H1 (cell line): ENCODE results near the gene FBXO21. TPM values are rescaled to one million over a fixed set of nuclear protein-coding genes. Genes with fewer than 3 reads are reported as not detected.

Experiments
- CTCF ChIA-PET: fragments of 300-600 bp; sonication (Branson Sonifier 250); formaldehyde crosslinking; loops from one replicate; lab custom pipeline; 2021; ENCODE audit not compliant: partially characterized antibody; lab: Charles Lee
- POLR2A ChIA-PET: fragments of 300-600 bp; sonication (Branson Sonifier 250); formaldehyde crosslinking; loops from one replicate; lab custom pipeline; 2021; ENCODE audit warnings: inconsistent platforms; ENCODE audit not compliant: partially characterized antibody; lab: Charles Lee
- DNase-seq, 2 experiments: peaks; one replicate each; pipeline versions ENCODE4 v3.0.0 to v3.0.0-alpha.2; 2010 to 2022; ENCODE audit warnings: low spot score in 2 of 2, low read depth in 1 of 2, mixed read lengths in 1 of 2
- FAIRE-seq: peaks from 2 replicates; lab custom pipeline; 2011; peaks lifted over from hg19 to GRCh38; lab: Jason Lieb, UNC
- H2AFZ ChIP-seq: 2 replicates; pipeline ENCODE4 v1.8.1; 2012; ENCODE audit warnings: low read length, inconsistent platforms
- H2AK5ac ChIP-seq: 2 replicates; pipeline ENCODE4 v1.6.1; 2013; ENCODE audit warnings: low read depth, low read length
- H2BK120ac ChIP-seq: replicated peaks from 2 replicates; pipeline ENCODE3; 2013; ENCODE audit warnings: low read depth, low read length, inconsistent platforms
- H2BK12ac ChIP-seq: 2 replicates; pipeline ENCODE4 v1.6.1; 2013; ENCODE audit warnings: low read depth, low read length
- H2BK15ac ChIP-seq: 2 replicates; pipeline ENCODE4 v1.6.1; 2013; ENCODE audit warnings: low read length
- H2BK20ac ChIP-seq: 2 replicates; pipeline ENCODE4 v1.6.1; 2013; ENCODE audit warnings: low read length
- H2BK5ac ChIP-seq: 2 replicates; pipeline ENCODE4 v1.6.1; 2013; ENCODE audit warnings: low read depth, low read length
- H3K14ac ChIP-seq: 2 replicates; pipeline ENCODE4 v1.6.1; 2013; ENCODE audit warnings: inconsistent platforms; ENCODE audit not compliant: insufficient read length
- H3K18ac ChIP-seq: 2 replicates; pipeline ENCODE4 v1.6.1; 2013; ENCODE audit warnings: low read length; ENCODE audit errors: extremely low read depth
- H3K23ac ChIP-seq: 2 replicates; pipeline ENCODE4 v1.6.1; 2013; ENCODE audit warnings: inconsistent platforms; ENCODE audit not compliant: insufficient read length
- H3K23me2 ChIP-seq: 2 replicates; pipeline ENCODE4 v1.6.1; 2013; ENCODE audit warnings: low read depth, low read length
- H3K27ac ChIP-seq: 2 replicates; pipeline ENCODE4 v1.6.1; 2011; ENCODE audit warnings: low read depth, low read length, inconsistent platforms
- H3K27me3 ChIP-seq, 4 experiments: replicated peaks in 1 of 4; 1 replicate in 1 of 4; 2 replicates in 3 of 4; pipeline versions ENCODE4 v1.6.1 to v1.8.1; 2011 to 2013; ENCODE audit warnings: low read length in 3 of 4, mild to moderate bottlenecking in 3 of 4, inconsistent platforms in 2 of 4, mixed read lengths in 2 of 4, moderate library complexity in 1 of 4; ENCODE audit not compliant: control insufficient read depth in 3 of 4, insufficient read depth in 3 of 4; ENCODE audit errors: extremely low read depth in 1 of 4
- H3K36me3 ChIP-seq, 4 experiments: 2 replicates each; pipeline versions ENCODE4 v1.6.1 to v1.8.1; 2011 to 2013; ENCODE audit warnings: mild to moderate bottlenecking in 4 of 4, low read length in 3 of 4, moderate library complexity in 2 of 4, control low read depth in 1 of 4, inconsistent platforms in 1 of 4; ENCODE audit not compliant: insufficient read depth in 4 of 4, control insufficient read depth in 2 of 4
- H3K4ac ChIP-seq: replicated peaks from 2 replicates; pipeline ENCODE3; 2013; ENCODE audit warnings: low read length, low read depth, mixed read lengths, inconsistent platforms; ENCODE audit not compliant: insufficient read length
- H3K4me1 ChIP-seq, 4 experiments: replicated peaks in 1 of 4; 1 replicate in 1 of 4; 2 replicates in 3 of 4; pipeline versions ENCODE4 v1.6.1 to v1.8.1; 2011 to 2013; ENCODE audit warnings: low read length in 3 of 4, inconsistent platforms in 2 of 4, mixed read lengths in 1 of 4; ENCODE audit not compliant: insufficient read depth in 4 of 4, control insufficient read depth in 3 of 4
- H3K4me2 ChIP-seq, 2 experiments: 2 replicates each; pipeline versions ENCODE4 v1.6.1 to v1.8.1; 2011 to 2013; ENCODE audit warnings: low read depth in 2 of 2, low read length in 2 of 2, control low read depth in 1 of 2, inconsistent platforms in 1 of 2, mild to moderate bottlenecking in 1 of 2; ENCODE audit not compliant: insufficient read depth in 1 of 2
- H3K4me3 ChIP-seq, 4 experiments: fragments of 200-600, 300-600 bp in 1 of 4; sonication (generic), shearing (Covaris generic), sonication (Bioruptor Twin) in 1 of 4; 2 replicates each; pipeline versions ENCODE4 v1.5.1 to v1.8.1; 2011 to 2016; ENCODE audit warnings: low read length in 4 of 4, low read depth in 3 of 4, control low read depth in 2 of 4, inconsistent platforms in 2 of 4, mild to moderate bottlenecking in 2 of 4, mixed read lengths in 1 of 4, moderate library complexity in 1 of 4; ENCODE audit not compliant: insufficient read depth in 2 of 4; ENCODE audit errors: extremely low read depth in 1 of 4
- H3K56ac ChIP-seq: replicated peaks from 2 replicates; pipeline ENCODE3; 2013; ENCODE audit warnings: low read depth, mild to moderate bottlenecking, mixed read lengths, low read length, inconsistent platforms; ENCODE audit not compliant: insufficient read length
- H3K79me1 ChIP-seq: 2 replicates; pipeline ENCODE4 v1.6.1; 2013; ENCODE audit warnings: low read depth, low read length, control low read depth
- H3K79me2 ChIP-seq, 2 experiments: 2 replicates each; pipeline versions ENCODE4 v1.6.1 to v1.8.1; 2012 to 2013; ENCODE audit warnings: low read length in 2 of 2, mild to moderate bottlenecking in 2 of 2, inconsistent platforms in 1 of 2; ENCODE audit not compliant: insufficient read depth in 2 of 2, control insufficient read depth in 1 of 2
- H3K9ac ChIP-seq, 4 experiments: replicated peaks in 1 of 4; 1 replicate in 1 of 4; 2 replicates in 3 of 4; pipeline versions ENCODE4 v1.6.1 to v1.8.1; 2011 to 2013; ENCODE audit warnings: low read depth in 3 of 4, low read length in 3 of 4, control low read depth in 2 of 4, mild to moderate bottlenecking in 2 of 4, moderate library complexity in 2 of 4, inconsistent platforms in 1 of 4; ENCODE audit errors: extremely low read depth in 1 of 4
- H3K9me3 ChIP-seq, 2 experiments: 2 replicates each; pipeline versions ENCODE4 v1.6.1 to v1.8.1; 2012 to 2013; ENCODE audit warnings: mild to moderate bottlenecking in 2 of 2, moderate library complexity in 2 of 2, control low read depth in 1 of 2, inconsistent platforms in 1 of 2, low read depth in 1 of 2, low read length in 1 of 2, mixed read lengths in 1 of 2; ENCODE audit not compliant: insufficient read depth in 2 of 2
- H4K20me1 ChIP-seq, 2 experiments: replicated peaks in 1 of 2; 2 replicates each; pipeline versions ENCODE3 to v1.8.1; 2011 to 2013; ENCODE audit warnings: inconsistent platforms in 2 of 2, low read length in 2 of 2, mild to moderate bottlenecking in 1 of 2; ENCODE audit not compliant: insufficient read depth in 2 of 2, control insufficient read depth in 1 of 2
- H4K5ac ChIP-seq: 2 replicates; pipeline ENCODE4 v1.6.1; 2013; ENCODE audit warnings: low read length, low read depth, mixed read lengths, inconsistent platforms; ENCODE audit not compliant: insufficient read length
- H4K8ac ChIP-seq: 2 replicates; pipeline ENCODE4 v1.8.0; 2013; ENCODE audit warnings: mild to moderate bottlenecking, moderate library complexity, low read length, inconsistent platforms; ENCODE audit not compliant: insufficient read depth; ENCODE audit errors: extremely low read depth
- H4K91ac ChIP-seq: replicated peaks from 2 replicates; pipeline ENCODE3; 2013; ENCODE audit warnings: low read length, mixed read lengths, inconsistent platforms; ENCODE audit not compliant: insufficient read length
- CEBPB ChIP-seq: IDR thresholded peaks from 2 replicates; pipeline ENCODE4 v1.6.1; 2012; ENCODE audit warnings: low read depth, low read length
- EP300 ChIP-seq, 2 experiments: IDR thresholded peaks; 1 replicate in 1 of 2; 2 replicates in 1 of 2; pipeline ENCODE4 v1.6.1; 2011 to 2012; ENCODE audit warnings: low read depth in 2 of 2, low read length in 2 of 2, mild to moderate bottlenecking in 2 of 2, borderline replicate concordance in 1 of 2, inconsistent platforms in 1 of 2, moderate library complexity in 1 of 2
- WGBS, 2 experiments: shearing (Covaris generic) in 1 of 2; methylation state at CpG; one replicate each; pipeline versions ENCODE4 v1.1.6 to v1.1.7; 2013 to 2015; ENCODE audit warnings: low lambda C conversion rate in 2 of 2, mixed read lengths in 2 of 2, inconsistent platforms in 1 of 2, low coverage in 1 of 2, missing lambda C conversion rate in 1 of 2; ENCODE audit not compliant: insufficient replicate concordance in 2 of 2, insufficient coverage in 1 of 2, insufficient read length in 1 of 2; ENCODE audit errors: extremely low coverage in 1 of 2, missing lambda C conversion rate in 1 of 2; 5-methylcytosine and 5-hydroxymethylcytosine counted together
- polyA plus RNA-seq, 7 experiments: library from polyadenylated mRNA; depleted of rRNA in 3 of 7; stranded (reverse) in 5 of 7; unstranded in 2 of 7; fragments of >200 nt in 5 of 7; fragments of 200-250 nt in 2 of 7; gene quantifications; 1 replicate in 5 of 7; 2 replicates in 1 of 7; 4 replicates in 1 of 7; pipeline versions ENCODE4 v1.2.1 to v1.2.3, GENCODE V29; 2011 to 2013; ENCODE audit warnings: missing spikeins in 2 of 7, mixed read lengths in 2 of 7
- total RNA-seq: library from RNA; stranded (reverse); fragmentation: NEBNext Ultra II Directional; extraction: Animal tissue kit (Norgen Biotek cat#: 25700); gene quantifications from 2 replicates; pipeline ENCODE4 v1.2.1, GENCODE V29; 2021
- TF ChIP-seq, protein P1 (sequence below): IDR thresholded peaks from 2 replicates; pipeline ENCODE4 v1.6.1; 2012; ENCODE audit warnings: inconsistent platforms

The FBXO21 gene
- total and polyA plus RNA-seq, 2 of the 8 experiments (the other 6 are each of a cell fraction or from before 2014, with no cell fraction given): 57.0 to 80.6 TPM

DNA sequence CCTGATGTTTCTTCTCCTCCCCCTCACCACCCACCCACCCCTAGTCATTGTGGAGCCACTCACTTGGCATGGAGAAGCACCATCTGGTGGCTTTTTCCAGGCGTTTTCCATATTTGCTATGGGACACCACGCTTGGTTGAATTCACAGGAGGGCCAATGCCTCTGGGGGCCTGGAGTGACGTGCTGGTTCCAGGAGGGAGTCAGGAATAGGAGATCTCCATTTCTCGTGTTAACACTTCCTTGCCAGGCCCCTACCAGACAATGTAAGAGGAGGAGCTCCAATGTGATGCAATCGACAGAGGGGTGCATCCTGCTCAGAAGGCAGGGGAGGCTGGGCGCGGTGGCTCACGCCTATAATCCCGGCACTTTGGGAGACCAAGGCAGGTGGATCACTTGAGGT, 69.5 kb downstream of the FBXO21 start:
- Histone ChIP-seq H3K9ac (no peak overlapping the region), H2BK15ac (no peak overlapping the region), H3K79me2 (no peaks in the 10 kb centered on the region), H2AK5ac (no peak overlapping the region), H2BK20ac (no peak overlapping the region), H3K14ac (no peak overlapping the region), H3K23me2 (no peaks in the 10 kb centered on the region), H2BK5ac (no peak overlapping the region), H3K27me3 (no peaks in the 10 kb centered on the region), H3K56ac (no peak overlapping the region), H2AFZ (no peak overlapping the region), H4K20me1 (peaks cover 0 to 3% of the 10 kb centered on the region in 2 experiments), H3K23ac (no peak overlapping the region), H4K5ac (no peak overlapping the region), H2BK12ac (no peak overlapping the region), H3K9me3 (no peaks in the 10 kb centered on the region), H4K8ac (no peak overlapping the region), H3K4me2 (no peak overlapping the region), H3K27ac (no peak overlapping the region), H3K18ac (no peak overlapping the region), H3K4me1 (peaks cover 0 to 7% (median 3%) of the 10 kb centered on the region in 4 experiments; a peak in 6 of 7 replicates)
- 91% methylated on average over 9 of the region's 9 CpGs; no CpG with 5 or more reads in 1 of the 2 experiments for WGBS, 2 experiments
- POLR2A ChIA-PET: interaction anchor here (1.0 to 2.0 kb wide), 3 partner anchors 22 to 90 kb away, joined by 3 to 6 read pairs (median 3); no protein-coding TSS in a partner anchor
- CTCF ChIA-PET: interaction anchor here (0.6 to 5.3 kb wide), 42 partner anchors 9 to 420 kb away, joined by 3 to 161 read pairs (median 8); partner anchors contain the start of gene TESC
- DNase-seq (no peak), FAIRE-seq (no peak)
- TF ChIP-seq EP300 (IDR thresholded peaks at IDR 0.05; ENCODE audit: borderline replicate concordance in 1 of 2, low read depth in 2 of 2, low read length in 2 of 2): no peak
- TF ChIP-seq, protein P1, sequence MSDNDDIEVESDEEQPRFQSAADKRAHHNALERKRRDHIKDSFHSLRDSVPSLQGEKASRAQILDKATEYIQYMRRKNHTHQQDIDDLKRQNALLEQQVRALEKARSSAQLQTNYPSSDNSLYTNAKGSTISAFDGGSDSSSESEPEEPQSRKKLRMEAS: no peak
- TF ChIP-seq CEBPB: peak; percentile 16; the same call in 1 of the 2 replicates
- TF ChIP-seq, all 59 proteins: peak for 1
- Histone ChIP-seq H4K91ac (no peak overlapping the region), H3K36me3 (no peaks in the 10 kb centered on the region), H3K4ac (no peak overlapping the region), H3K79me1 (no peaks in the 10 kb centered on the region), H2BK120ac (no peak overlapping the region), H3K4me3 (no peak overlapping the region)
